ENCODE data around the gene RTCB. TPM values are rescaled to one million over a fixed set of nuclear protein-coding genes. Genes with fewer than 3 reads are reported as not detected.

The RTCB gene
- total and polyA plus RNA-seq, 2 experiments from 2014 or later = 52.5 to 99.0 TPM

DNA sequence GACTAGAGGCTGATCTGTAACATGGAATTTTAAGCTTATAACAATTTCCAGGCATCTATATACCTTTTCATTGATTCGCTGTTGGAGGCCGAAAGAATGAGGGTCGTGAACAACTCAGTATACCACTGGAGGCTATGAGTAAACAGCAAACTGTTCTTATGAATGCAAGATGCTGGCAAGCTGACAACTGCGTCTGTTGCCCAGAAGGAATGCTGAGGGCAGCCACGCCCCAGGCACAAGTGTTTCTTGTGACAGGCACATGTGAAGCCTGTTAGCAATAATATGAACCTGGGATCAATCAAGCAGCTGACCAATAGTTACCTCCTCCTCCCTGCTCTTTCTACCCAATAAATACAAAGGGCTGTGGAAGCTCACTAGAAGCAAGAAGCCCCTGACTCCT is 15.3 kb downstream of the RTCB start:
- no peaks in the 10 kb centered on the region for H3K9me3 Mint-ChIP-seq
- H4K20me1 ChIP-seq (replicated peaks; ENCODE audit: insufficient read depth) = peaks cover 25% of the 10 kb centered on the region; the same call in 1 of the 2 replicates
- no peak overlapping the region for H2AFZ ChIP-seq
- H3K4me1 ChIP-seq (ENCODE audit: insufficient read depth) = no peaks in the 10 kb centered on the region
- DNase-seq (ENCODE audit: low spot score) (no peak), ATAC-seq (no peak)
- H3K4me1 Mint-ChIP-seq = no peaks in the 10 kb centered on the region
- H3K27me3 Mint-ChIP-seq (ENCODE audit: insufficient read depth, low read depth, poor library complexity) = no peaks in the 10 kb centered on the region
- no peaks in the 10 kb centered on the region for H3K9me2 ChIP-seq (ENCODE audit: insufficient read depth)
- peaks cover 78% of the 10 kb centered on the region for H3K36me3 Mint-ChIP-seq (ENCODE audit: low read depth)
- no peak overlapping the region for H3K27ac Mint-ChIP-seq
- H3K4me3 ChIP-seq = no peak overlapping the region
- no peaks in the 10 kb centered on the region for H3K27me3 ChIP-seq (ENCODE audit: insufficient read depth)
- no peak overlapping the region for H3K4me3 Mint-ChIP-seq
- no peak for TF ChIP-seq EZH2 (IDR thresholded peaks at IDR 0.05; ENCODE audit: low read depth, unreplicated experiment)
- TF ChIP-seq, protein P1, sequence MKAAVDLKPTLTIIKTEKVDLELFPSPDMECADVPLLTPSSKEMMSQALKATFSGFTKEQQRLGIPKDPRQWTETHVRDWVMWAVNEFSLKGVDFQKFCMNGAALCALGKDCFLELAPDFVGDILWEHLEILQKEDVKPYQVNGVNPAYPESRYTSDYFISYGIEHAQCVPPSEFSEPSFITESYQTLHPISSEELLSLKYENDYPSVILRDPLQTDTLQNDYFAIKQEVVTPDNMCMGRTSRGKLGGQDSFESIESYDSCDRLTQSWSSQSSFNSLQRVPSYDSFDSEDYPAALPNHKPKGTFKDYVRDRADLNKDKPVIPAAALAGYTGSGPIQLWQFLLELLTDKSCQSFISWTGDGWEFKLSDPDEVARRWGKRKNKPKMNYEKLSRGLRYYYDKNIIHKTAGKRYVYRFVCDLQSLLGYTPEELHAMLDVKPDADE (IDR thresholded peaks at IDR 0.05) = no peak
- TF ChIP-seq EZH2phosphoT487 (IDR thresholded peaks at IDR 0.05; ENCODE audit: unreplicated experiment) = no peak
- TF ChIP-seq JUNB (IDR thresholded peaks at IDR 0.05; ENCODE audit: unreplicated experiment) = no peak
- no peak for TF ChIP-seq POLR2AphosphoS5 (IDR thresholded peaks at IDR 0.05; ENCODE audit: low read depth)
- no peaks in the 10 kb centered on the region for H3K79me2 ChIP-seq (replicated peaks; ENCODE audit: insufficient read depth)
- H3K27ac ChIP-seq (ENCODE audit: low read depth) = no peak overlapping the region
- H3K4me2 ChIP-seq = no peak overlapping the region
- peaks cover 81% of the 10 kb centered on the region for H3K36me3 ChIP-seq (ENCODE audit: insufficient read depth)
- H3F3A ChIP-seq (replicated peaks; ENCODE audit: low read depth) = no peaks in the 10 kb centered on the region

DNA sequence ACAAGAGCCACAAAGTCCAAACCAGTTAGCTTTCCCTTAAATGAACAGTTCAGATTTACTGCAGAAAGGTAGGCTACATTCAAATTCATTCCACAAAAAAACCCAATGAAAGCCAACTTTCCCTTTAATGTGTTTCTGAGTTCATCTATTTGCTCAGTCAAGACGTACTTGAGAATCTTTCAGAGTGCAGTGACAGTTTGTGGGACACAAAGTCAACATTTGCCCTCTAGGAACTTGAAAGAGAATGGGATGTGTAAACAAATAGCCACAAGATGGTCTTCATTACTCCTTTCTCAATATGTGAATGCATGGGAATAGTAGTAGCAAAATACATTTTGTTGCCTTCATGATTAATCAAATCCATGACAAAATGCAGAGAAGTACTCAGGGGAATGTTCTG is 15.8 kb downstream of the RTCB start:
- Histone ChIP-seq H4K20me1 (replicated peaks; ENCODE audit: insufficient read depth) (peaks cover 22% of the 10 kb centered on the region; the same call in 1 of the 2 replicates), H3K27ac (ENCODE audit: low read depth) (no peak overlapping the region), H3K79me2 (replicated peaks; ENCODE audit: insufficient read depth) (no peaks in the 10 kb centered on the region), H3K4me1 (ENCODE audit: insufficient read depth) (no peaks in the 10 kb centered on the region), H3K4me3 (no peak overlapping the region), H3F3A (replicated peaks; ENCODE audit: low read depth) (no peaks in the 10 kb centered on the region), H3K4me2 (no peak overlapping the region), H2AFZ (no peak overlapping the region), H3K36me3 (ENCODE audit: insufficient read depth) (peaks cover 81% of the 10 kb centered on the region), H3K9me2 (ENCODE audit: insufficient read depth) (no peaks in the 10 kb centered on the region), H3K27me3 (ENCODE audit: insufficient read depth) (no peaks in the 10 kb centered on the region)
- ATAC-seq (no peak), DNase-seq (ENCODE audit: low spot score) (no peak)
- Mint-ChIP-seq H3K9me3 (no peaks in the 10 kb centered on the region), H3K27ac (no peak overlapping the region), H3K4me3 (no peak overlapping the region), H3K27me3 (ENCODE audit: insufficient read depth, low read depth, poor library complexity) (no peaks in the 10 kb centered on the region), H3K4me1 (no peaks in the 10 kb centered on the region), H3K36me3 (ENCODE audit: low read depth) (peaks cover 78% of the 10 kb centered on the region)
- TF ChIP-seq, protein P2, sequence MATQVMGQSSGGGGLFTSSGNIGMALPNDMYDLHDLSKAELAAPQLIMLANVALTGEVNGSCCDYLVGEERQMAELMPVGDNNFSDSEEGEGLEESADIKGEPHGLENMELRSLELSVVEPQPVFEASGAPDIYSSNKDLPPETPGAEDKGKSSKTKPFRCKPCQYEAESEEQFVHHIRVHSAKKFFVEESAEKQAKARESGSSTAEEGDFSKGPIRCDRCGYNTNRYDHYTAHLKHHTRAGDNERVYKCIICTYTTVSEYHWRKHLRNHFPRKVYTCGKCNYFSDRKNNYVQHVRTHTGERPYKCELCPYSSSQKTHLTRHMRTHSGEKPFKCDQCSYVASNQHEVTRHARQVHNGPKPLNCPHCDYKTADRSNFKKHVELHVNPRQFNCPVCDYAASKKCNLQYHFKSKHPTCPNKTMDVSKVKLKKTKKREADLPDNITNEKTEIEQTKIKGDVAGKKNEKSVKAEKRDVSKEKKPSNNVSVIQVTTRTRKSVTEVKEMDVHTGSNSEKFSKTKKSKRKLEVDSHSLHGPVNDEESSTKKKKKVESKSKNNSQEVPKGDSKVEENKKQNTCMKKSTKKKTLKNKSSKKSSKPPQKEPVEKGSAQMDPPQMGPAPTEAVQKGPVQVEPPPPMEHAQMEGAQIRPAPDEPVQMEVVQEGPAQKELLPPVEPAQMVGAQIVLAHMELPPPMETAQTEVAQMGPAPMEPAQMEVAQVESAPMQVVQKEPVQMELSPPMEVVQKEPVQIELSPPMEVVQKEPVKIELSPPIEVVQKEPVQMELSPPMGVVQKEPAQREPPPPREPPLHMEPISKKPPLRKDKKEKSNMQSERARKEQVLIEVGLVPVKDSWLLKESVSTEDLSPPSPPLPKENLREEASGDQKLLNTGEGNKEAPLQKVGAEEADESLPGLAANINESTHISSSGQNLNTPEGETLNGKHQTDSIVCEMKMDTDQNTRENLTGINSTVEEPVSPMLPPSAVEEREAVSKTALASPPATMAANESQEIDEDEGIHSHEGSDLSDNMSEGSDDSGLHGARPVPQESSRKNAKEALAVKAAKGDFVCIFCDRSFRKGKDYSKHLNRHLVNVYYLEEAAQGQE (IDR thresholded peaks at IDR 0.05; ENCODE audit: unreplicated experiment) = no peak
- TF ChIP-seq JUNB (IDR thresholded peaks at IDR 0.05; ENCODE audit: unreplicated experiment) (no peak), ZNF114 (CRISPR knock-in tag; IDR thresholded peaks at IDR 0.05) (no peak), EZH2 (IDR thresholded peaks at IDR 0.05; ENCODE audit: low read depth, unreplicated experiment) (no peak)
- TF ChIP-seq, protein P3, sequence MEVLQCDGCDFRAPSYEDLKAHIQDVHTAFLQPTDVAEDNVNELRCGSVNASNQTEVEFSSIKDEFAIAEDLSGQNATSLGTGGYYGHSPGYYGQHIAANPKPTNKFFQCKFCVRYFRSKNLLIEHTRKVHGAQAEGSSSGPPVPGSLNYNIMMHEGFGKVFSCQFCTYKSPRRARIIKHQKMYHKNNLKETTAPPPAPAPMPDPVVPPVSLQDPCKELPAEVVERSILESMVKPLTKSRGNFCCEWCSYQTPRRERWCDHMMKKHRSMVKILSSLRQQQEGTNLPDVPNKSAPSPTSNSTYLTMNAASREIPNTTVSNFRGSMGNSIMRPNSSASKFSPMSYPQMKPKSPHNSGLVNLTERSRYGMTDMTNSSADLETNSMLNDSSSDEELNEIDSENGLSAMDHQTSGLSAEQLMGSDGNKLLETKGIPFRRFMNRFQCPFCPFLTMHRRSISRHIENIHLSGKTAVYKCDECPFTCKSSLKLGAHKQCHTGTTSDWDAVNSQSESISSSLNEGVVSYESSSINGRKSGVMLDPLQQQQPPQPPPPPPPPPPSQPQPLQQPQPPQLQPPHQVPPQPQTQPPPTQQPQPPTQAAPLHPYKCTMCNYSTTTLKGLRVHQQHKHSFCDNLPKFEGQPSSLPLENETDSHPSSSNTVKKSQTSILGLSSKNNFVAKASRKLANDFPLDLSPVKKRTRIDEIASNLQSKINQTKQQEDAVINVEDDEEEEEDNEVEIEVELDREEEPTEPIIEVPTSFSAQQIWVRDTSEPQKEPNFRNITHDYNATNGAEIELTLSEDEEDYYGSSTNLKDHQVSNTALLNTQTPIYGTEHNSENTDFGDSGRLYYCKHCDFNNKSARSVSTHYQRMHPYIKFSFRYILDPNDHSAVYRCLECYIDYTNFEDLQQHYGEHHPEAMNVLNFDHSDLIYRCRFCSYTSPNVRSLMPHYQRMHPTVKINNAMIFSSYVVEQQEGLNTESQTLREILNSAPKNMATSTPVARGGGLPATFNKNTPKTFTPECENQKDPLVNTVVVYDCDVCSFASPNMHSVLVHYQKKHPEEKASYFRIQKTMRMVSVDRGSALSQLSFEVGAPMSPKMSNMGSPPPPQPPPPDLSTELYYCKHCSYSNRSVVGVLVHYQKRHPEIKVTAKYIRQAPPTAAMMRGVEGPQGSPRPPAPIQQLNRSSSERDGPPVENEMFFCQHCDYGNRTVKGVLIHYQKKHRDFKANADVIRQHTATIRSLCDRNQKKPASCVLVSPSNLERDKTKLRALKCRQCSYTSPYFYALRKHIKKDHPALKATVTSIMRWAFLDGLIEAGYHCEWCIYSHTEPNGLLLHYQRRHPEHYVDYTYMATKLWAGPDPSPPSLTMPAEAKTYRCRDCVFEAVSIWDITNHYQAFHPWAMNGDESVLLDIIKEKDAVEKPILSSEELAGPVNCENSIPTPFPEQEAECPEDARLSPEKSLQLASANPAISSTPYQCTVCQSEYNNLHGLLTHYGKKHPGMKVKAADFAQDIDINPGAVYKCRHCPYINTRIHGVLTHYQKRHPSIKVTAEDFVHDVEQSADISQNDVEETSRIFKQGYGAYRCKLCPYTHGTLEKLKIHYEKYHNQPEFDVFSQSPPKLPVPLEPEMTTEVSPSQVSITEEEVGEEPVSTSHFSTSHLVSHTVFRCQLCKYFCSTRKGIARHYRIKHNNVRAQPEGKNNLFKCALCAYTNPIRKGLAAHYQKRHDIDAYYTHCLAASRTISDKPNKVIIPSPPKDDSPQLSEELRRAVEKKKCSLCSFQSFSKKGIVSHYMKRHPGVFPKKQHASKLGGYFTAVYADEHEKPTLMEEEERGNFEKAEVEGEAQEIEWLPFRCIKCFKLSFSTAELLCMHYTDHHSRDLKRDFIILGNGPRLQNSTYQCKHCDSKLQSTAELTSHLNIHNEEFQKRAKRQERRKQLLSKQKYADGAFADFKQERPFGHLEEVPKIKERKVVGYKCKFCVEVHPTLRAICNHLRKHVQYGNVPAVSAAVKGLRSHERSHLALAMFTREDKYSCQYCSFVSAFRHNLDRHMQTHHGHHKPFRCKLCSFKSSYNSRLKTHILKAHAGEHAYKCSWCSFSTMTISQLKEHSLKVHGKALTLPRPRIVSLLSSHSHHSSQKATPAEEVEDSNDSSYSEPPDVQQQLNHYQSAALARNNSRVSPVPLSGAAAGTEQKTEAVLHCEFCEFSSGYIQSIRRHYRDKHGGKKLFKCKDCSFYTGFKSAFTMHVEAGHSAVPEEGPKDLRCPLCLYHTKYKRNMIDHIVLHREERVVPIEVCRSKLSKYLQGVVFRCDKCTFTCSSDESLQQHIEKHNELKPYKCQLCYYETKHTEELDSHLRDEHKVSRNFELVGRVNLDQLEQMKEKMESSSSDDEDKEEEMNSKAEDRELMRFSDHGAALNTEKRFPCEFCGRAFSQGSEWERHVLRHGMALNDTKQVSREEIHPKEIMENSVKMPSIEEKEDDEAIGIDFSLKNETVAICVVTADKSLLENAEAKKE (CRISPR knock-in tag; IDR thresholded peaks at IDR 0.05) = no peak
- TF ChIP-seq, protein P4, sequence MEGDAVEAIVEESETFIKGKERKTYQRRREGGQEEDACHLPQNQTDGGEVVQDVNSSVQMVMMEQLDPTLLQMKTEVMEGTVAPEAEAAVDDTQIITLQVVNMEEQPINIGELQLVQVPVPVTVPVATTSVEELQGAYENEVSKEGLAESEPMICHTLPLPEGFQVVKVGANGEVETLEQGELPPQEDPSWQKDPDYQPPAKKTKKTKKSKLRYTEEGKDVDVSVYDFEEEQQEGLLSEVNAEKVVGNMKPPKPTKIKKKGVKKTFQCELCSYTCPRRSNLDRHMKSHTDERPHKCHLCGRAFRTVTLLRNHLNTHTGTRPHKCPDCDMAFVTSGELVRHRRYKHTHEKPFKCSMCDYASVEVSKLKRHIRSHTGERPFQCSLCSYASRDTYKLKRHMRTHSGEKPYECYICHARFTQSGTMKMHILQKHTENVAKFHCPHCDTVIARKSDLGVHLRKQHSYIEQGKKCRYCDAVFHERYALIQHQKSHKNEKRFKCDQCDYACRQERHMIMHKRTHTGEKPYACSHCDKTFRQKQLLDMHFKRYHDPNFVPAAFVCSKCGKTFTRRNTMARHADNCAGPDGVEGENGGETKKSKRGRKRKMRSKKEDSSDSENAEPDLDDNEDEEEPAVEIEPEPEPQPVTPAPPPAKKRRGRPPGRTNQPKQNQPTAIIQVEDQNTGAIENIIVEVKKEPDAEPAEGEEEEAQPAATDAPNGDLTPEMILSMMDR (conservative IDR thresholded peaks at IDR 0.05; ENCODE audit: low read depth in 2 of 2) = no peak
